ENCODE measurements around the gene PPP4R2.
"Not testable (repeated sequence)": the region's sequence is repeated elsewhere in the genome, so short reads cannot be mapped to it uniquely, and the experiment has no call there.

Gene PPP4R2

GRCh38 chr3:73026760-73027113 lies 30.1 kb downstream of the PPP4R2 start:
- no peak for DNase-seq

GRCh38 chr3:73028803-73029202 lies 32.2 kb downstream of the PPP4R2 start:
- no peak for DNase-seq

DNA sequence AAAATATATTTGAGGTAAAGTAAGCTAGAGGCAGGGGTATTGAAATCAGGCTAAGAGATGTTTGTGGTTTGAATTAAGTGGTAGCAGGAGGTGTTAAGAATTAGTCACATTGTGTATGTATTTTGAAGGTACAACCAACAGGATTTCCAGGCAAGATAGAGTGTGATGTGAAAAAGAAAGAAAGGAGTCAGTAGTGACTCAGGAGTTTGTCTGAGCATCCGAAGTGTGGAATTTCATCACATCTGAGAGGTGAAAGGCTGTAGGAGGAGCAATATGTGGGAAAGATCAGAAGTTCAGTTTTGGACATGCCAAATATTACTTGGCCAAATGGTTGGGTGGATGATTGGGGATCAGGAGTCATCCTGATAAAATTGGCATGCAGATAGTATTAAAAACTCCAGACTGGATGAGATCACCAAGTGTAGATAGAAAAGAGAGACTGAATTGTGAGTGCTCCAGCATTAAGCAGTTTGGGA lies 32.7 kb downstream of the PPP4R2 start:
- no peak for DNase-seq

GRCh38 chr3:73030073-73030597 lies 33.5 kb downstream of the PPP4R2 start:
- no peak for DNase-seq

- DNase-seq, result no peak
These were observed 35.0 kb downstream of the PPP4R2 start for GRCh38 chr3:73031573-73032103.

GRCh38 chr3:73036694-73037591 lies 40.3 kb downstream of the PPP4R2 start:
- no peak for DNase-seq

- DNase-seq, result no peak
These were observed 44.9 kb downstream of the PPP4R2 start for GRCh38 chr3:73041537-73041936.

GRCh38 chr3:73043414-73043813 lies 46.8 kb downstream of the PPP4R2 start:
- DNase-seq, result no peak

DNA sequence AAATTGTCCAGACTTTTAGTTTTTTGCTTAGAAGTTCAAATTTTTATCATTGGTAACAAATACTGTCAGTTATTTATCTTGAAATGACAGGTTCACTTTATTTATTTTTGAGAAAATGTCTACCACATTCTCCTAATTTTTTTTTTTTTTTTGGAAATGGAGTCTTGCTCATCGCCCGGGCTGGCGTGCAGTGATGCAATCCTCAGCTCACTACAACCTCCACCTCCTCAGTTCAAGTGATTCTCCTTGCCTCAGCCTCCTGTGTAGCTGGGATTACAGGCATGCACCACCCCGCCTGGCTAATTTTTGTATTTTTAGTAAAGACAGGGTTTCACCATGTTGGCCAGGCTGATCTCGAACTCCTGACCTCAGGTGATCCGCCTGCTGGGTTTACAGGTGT lies 48.8 kb downstream of the PPP4R2 start:
- DNase-seq, result no peak

DNA sequence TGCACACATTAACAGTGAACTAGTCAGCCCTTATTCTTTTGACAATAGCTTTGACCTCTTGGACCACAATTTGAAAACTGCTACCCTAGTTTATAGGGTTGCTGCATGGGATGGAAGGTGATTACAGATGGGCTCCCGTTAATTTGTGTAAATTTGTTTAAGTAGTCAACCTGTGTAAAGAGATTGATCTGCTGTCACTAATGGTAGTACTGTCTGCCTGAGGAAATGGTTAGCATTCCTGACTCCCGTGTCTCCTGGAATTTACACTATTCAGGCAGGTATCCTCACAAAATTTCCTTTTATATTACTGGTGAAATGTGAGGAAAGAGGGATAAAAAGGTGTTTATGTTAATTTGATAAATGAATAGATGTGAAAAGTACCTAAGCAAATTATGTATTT lies 49.6 kb downstream of the PPP4R2 start:
- DNase-seq, result no peak

- no peak for DNase-seq
These were observed 52.7 kb downstream of the PPP4R2 start for GRCh38 chr3:73049319-73049718.

DNA sequence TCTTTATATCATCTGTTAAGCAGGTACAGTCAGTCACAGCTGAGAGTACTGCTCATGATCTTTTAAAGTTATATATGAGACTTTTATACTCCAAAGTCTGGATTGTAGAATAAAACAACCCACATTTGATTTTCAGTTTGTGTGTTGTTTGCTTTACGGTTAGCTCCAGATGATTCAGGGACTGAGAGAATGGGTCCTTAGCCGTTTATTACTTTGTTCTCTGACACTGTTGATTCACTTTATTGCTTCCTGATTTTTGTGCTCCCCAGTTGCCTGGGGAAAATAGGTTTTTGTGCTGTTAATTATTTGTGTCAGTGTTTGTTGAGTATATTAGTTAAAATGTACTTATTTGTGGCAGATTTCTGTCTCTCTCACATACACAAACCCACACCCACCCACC lies 56.2 kb downstream of the PPP4R2 start:
- DNase-seq, result no peak

DNA sequence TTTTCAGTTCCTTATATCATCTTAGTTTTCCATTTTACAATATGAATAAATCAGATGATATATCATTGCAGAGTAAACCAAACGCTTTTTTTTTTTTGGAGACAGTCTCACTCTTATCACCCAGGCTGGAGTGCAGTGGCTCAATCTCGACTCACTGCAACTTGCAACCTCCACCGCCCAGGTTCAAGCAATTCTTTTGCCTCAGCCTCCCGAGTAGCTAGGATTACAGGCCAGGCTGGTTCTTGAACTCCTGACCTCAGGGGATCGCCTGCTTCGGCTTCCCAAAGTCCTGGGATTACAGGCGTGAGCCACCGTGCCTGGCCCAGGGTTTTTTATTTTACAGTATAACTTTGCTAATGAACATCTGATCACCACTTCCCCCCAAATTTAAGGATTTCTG lies 59.0 kb downstream of the PPP4R2 start:
- no peak for DNase-seq

DNA sequence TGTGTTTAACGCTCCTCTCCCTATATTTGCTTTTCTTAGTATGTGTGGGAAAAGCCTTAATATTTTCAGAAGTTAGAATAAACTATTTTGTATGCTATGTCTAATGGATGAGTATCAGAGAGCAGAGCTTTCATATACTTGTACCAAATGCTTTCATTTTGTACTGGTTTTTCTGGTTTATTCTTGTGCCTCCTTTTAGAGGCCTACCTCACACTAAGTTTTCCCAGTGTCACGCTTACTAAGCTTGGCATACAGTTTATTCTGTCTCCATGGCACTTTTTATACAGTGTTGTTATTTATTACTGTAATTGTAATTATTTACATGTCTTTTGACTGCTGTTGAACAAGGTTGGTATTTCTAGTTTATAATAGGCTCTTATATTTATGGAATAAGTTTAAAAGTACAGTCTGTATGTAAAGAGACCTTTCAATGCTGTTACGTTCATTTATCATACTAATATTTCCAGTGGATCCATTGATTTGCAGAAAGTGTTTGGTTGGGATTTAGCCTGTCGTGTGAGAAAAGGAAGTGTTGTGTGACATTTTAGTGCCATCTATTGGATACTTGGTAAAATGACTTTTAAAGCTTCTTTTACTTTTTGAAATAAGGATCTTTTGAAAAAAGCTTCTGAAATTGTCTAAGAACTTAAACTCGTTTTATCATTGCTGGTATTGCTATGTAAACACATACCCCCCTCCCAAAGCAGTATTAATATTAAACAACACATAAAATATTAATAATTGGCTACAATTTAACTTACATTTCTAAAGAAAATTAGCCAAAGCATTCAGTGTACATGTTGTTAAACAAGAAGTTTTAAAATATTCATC lies 59.6 kb downstream of the PPP4R2 start:
- no peak for DNase-seq

DNA sequence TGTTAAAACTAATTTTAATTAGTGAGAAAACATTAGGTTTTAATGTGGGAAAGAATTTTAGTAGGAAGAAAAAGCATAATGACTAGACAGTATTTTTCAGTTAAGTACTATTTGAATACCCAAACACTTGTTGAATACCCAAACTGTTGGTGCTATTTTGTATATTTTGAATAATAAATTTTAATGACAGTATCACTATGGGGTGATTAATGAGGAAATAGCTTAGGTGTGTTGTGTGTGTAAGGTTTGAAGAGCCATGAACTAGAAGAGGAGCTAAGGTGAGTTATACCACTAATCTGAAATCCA lies 60.2 kb downstream of the PPP4R2 start:
- no peak for DNase-seq

- no peak for DNase-seq
These were observed 63.7 kb downstream of the PPP4R2 start for GRCh38 chr3:73060302-73060723.

DNA sequence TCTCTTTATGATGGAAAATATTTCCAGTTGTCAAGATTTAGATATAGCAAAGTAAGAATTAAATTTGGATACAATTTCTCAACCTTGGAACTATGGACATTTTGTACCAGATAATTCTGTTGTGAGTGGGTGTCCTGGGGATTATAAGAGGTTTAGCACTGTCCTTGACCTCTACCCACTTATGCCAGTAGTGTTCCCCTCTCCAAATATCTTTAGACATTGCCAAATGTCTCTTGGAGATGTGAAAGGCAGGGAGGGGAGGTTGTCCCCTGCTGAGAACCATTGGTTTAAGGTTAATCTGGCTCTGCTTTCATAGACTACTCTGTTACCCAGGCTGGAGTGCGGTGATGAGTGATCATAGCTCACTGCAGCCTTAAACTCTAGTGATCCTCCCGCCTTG lies 64.8 kb downstream of the PPP4R2 start, which contains the start of gene EBLN2:
Gene EBLN2, plus strand, starts transcription at position 244 of the 400 bp plus-strand sequence. CDS start 423 bp downstream, outside the sequence.
- DNase-seq, result no peak

- DNase-seq, result not testable (repeated sequence)
These were observed 69.6 kb downstream of the PPP4R2 start for GRCh38 chr3:73066243-73066642.

DNA sequence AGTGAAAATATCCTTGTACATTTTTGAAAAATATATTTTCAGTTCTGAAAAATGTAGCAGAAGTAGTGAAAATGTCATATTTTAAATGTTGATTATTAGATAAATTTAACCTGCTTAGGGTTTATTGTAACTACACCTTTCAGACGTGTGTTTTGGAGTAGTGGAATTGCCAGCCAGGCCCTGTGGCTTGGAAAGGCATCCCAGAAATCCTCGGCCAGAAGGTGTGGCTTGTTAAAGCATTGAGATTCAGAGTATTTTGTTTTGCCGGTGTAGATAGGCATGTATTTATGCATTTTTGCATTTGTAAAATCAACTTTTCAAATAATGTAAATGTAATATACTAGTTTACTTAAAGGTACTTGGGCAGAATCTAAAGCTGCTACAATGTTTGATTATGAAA lies 71.8 kb downstream of the PPP4R2 start:
- DNase-seq, result no peak

DNA sequence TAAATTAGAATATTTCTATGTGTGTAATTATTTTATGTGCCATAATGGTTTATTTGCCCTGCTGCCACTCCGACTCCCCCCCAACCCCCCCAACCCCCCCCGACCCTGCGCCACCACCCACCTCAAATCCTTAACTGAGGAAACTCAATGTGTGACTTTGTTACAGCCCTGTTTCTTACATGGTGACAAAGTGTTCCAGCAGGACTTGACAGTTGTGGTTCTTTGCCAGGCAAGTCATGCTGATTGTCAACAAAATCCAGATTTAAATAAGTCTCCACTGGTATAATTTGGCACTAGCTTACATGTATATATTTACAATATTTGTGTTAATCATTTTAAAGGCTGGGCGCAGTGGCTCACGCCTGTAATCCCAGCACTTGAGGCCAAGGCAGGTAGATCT lies 72.6 kb downstream of the PPP4R2 start:
- no peak for DNase-seq

DNA sequence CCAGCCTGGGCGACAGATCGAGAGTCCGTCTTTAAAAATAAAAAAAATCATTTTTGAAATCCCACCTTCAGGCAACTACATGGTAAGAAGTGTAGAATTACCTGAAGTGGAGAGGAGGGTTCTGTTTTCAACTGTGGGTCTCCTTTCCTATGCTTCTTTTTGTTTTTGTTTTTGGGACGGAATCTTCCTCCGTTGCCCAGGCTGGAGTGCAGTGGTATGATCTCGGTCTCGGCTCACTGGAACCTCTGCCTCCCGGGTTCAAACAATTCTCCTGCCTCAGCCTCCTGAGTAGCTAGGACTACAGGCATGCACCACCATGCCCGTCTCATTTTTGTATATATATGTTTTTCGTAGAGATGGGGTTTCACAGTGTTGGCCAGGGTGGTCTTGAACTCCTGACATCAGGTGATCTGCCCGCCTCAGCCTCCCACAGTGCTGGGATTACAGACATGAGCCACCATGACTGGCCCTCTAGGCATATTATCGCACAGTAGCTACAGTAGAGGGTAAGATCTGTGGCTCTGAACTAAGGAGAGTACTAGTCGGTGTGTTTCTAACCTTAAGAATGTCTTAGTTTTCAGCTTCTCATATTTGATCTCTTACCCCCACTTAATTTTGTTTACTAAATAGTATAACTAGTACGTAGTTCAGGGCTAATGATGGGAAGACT lies 73.3 kb downstream of the PPP4R2 start:
- no peak for DNase-seq

GRCh38 chr3:73070675-73071575 lies 74.3 kb downstream of the PPP4R2 start:
- DNase-seq, result no peak

All from DMS79 (cell line).